DOHH2 (cell line): ENCODE results near the gene FAM136A.
"Not testable (repeated sequence)": the region's sequence is repeated elsewhere in the genome, so short reads cannot be mapped to it uniquely, and the experiment has no call there.

Experiments
- H3F3A ChIP-seq: fragments of 200-600 bp; sonication (generic), shearing (Covaris generic); 2 replicates; pipeline ENCODE4 v1.6.0; 2016; ENCODE audit warnings: antibody characterized with exemption, mild to moderate bottlenecking; ENCODE audit not compliant: control insufficient read depth, insufficient read depth
- H3K27ac ChIP-seq: fragments of 200-600 bp; sonication (generic); 2 replicates; pipeline ENCODE4 v1.5.1; 2014; ENCODE audit warnings: low read depth, mild to moderate bottlenecking, low read length, moderate library complexity
- H3K27me3 ChIP-seq: fragments of 200-600 bp; sonication (generic); 2 replicates; pipeline ENCODE4 v1.6.1; 2014; ENCODE audit warnings: mild to moderate bottlenecking, low read length, mixed read lengths; ENCODE audit not compliant: control insufficient read depth
- H3K36me3 ChIP-seq: fragments of 200-600 bp; sonication (generic); 2 replicates; pipeline ENCODE4 v1.6.1; 2014; ENCODE audit warnings: mild to moderate bottlenecking, low read length, moderate library complexity, mixed read lengths; ENCODE audit not compliant: control insufficient read depth
- H3K4me1 ChIP-seq: fragments of 200-600 bp; sonication (generic); 2 replicates; pipeline ENCODE4 v1.6.1; 2014; ENCODE audit warnings: mild to moderate bottlenecking, low read length, mixed read lengths; ENCODE audit not compliant: control insufficient read depth
- H3K4me2 ChIP-seq: fragments of 200-600 bp; sonication (generic); 2 replicates; pipeline ENCODE4 v1.6.0; 2014; ENCODE audit warnings: mild to moderate bottlenecking, low read length, moderate library complexity
- H3K4me3 ChIP-seq: fragments of 200-600 bp; sonication (generic); 2 replicates; pipeline ENCODE4 v1.5.1; 2014; ENCODE audit warnings: mild to moderate bottlenecking, low read length, mixed read lengths
- H3K79me2 ChIP-seq: fragments of 200-600 bp; sonication (generic); 2 replicates; pipeline ENCODE4 v1.6.1; 2014; ENCODE audit warnings: mild to moderate bottlenecking, low read length, mixed read lengths; ENCODE audit not compliant: control insufficient read depth
- H3K9me2 ChIP-seq: fragments of 200-600 bp; sonication (generic); replicated peaks from 2 replicates; pipeline ENCODE4 v1.6.1; 2014; ENCODE audit warnings: mild to moderate bottlenecking, low read length, mixed read lengths; ENCODE audit not compliant: control insufficient read depth
- H3K9me3 ChIP-seq: fragments of 200-600 bp; sonication (generic); 2 replicates; pipeline ENCODE4 v1.6.1; 2014; ENCODE audit warnings: antibody characterized with exemption, low read length, mixed read lengths; ENCODE audit not compliant: control insufficient read depth, insufficient read depth
- H4K20me1 ChIP-seq: fragments of 200-600 bp; sonication (generic); 2 replicates; pipeline ENCODE4 v1.6.0; 2014; ENCODE audit warnings: low read depth, mild to moderate bottlenecking, antibody characterized with exemption, low read length, moderate library complexity; ENCODE audit not compliant: control insufficient read depth, insufficient read depth
- CTCF ChIP-seq: fragments of 200-600 bp; sonication (generic); IDR thresholded peaks from one replicate; pipeline ENCODE4 v1.5.1; 2014; ENCODE audit warnings: antibody characterized with exemption, mild to moderate bottlenecking, low read depth, low read length; ENCODE audit not compliant: poor library complexity, severe bottlenecking
- EZH2phosphoT487 ChIP-seq: fragments of 200-600 bp; sonication (generic); IDR thresholded peaks from 2 replicates; pipeline ENCODE4 v1.6.1; 2017; ENCODE audit warnings: borderline replicate concordance, mild to moderate bottlenecking, antibody characterized with exemption, low read length, moderate library complexity, mixed read lengths

Gene FAM136A

GRCh38 chr2:70300771-70301343 is 1.0 kb downstream of the FAM136A start:
- Histone ChIP-seq H3K4me3 (peak overlapping the region; percentile 81), H3K9me3 (no peaks in the 10 kb centered on the region), H3K27ac (0 out of 2 replicates have a peak overlapping the region, but pooled peaks have one; percentile 18), H4K20me1 (no peaks in the 10 kb centered on the region), H3K9me2 (no peaks in the 10 kb centered on the region), H3K4me1 (peaks cover 8% of the 10 kb centered on the region), H3K36me3 (peaks cover 36% of the 10 kb centered on the region), H3F3A (peaks cover 10% of the 10 kb centered on the region), H3K27me3 (no peaks in the 10 kb centered on the region), H3K79me2 (peaks cover 18% of the 10 kb centered on the region), H3K4me2 (peak overlapping the region; percentile 81)
- TF ChIP-seq EZH2phosphoT487 (no peak), CTCF (no peak)

GRCh38 chr2:70297828-70298227 is 4.0 kb downstream of the FAM136A start:
- H4K20me1 ChIP-seq, H3K9me3 ChIP-seq, H3K9me2 ChIP-seq, H3K4me2 ChIP-seq, H3K27me3 ChIP-seq, H3K4me3 ChIP-seq, H3K27ac ChIP-seq: not testable (repeated sequence)
- Histone ChIP-seq H3K4me1 (peaks cover 16% of the 10 kb centered on the region), H3K79me2 (peaks cover 33% of the 10 kb centered on the region), H3F3A (peaks cover 17% of the 10 kb centered on the region), H3K36me3 (peaks cover 40% of the 10 kb centered on the region)

- no peak for TF ChIP-seq EZH2phosphoT487
- TF ChIP-seq CTCF: no peak
- H3K9me3 ChIP-seq: no peaks in the 10 kb centered on the region
These were observed 18.2 kb downstream of the FAM136A start for GRCh38 chr2:70283500-70284191.

GRCh38 chr2:70282439-70282838 is 19.4 kb downstream of the FAM136A start:
- H3K4me1 ChIP-seq: no peaks in the 10 kb centered on the region
- TF ChIP-seq CTCF (no peak), EZH2phosphoT487 (no peak)
- peaks cover 23% of the 10 kb centered on the region for H3F3A ChIP-seq
- peaks cover 87% of the 10 kb centered on the region for H3K36me3 ChIP-seq
- no peaks in the 10 kb centered on the region for H3K9me2 ChIP-seq
- H3K4me3 ChIP-seq: no peak overlapping the region
- H3K79me2 ChIP-seq: peaks cover 50% of the 10 kb centered on the region
- H3K9me3 ChIP-seq: no peaks in the 10 kb centered on the region
- no peak overlapping the region for H3K27ac ChIP-seq
- no peak overlapping the region for H3K4me2 ChIP-seq
- 0 out of 2 replicates have a peak, but pooled peaks cover 3% of the 10 kb centered on the region for H4K20me1 ChIP-seq
- H3K27me3 ChIP-seq: no peaks in the 10 kb centered on the region

More at GRCh38 chr2:70283500-70284191, 18.2 kb downstream of the FAM136A start:
- H3K4me1 ChIP-seq: no peaks in the 10 kb centered on the region
- H4K20me1 ChIP-seq: 0 out of 2 replicates have a peak, but pooled peaks cover 3% of the 10 kb centered on the region
- H3K4me2 ChIP-seq: no peak overlapping the region
- peaks cover 62% of the 10 kb centered on the region for H3K79me2 ChIP-seq
- peaks cover 89% of the 10 kb centered on the region for H3K36me3 ChIP-seq
- H3K9me2 ChIP-seq: no peaks in the 10 kb centered on the region
- peaks cover 21% of the 10 kb centered on the region for H3F3A ChIP-seq
- no peak overlapping the region for H3K27ac ChIP-seq
- no peaks in the 10 kb centered on the region for H3K27me3 ChIP-seq
- H3K4me3 ChIP-seq: no peak overlapping the region
